Esophagus squamous epithelium (tissue), 4 donors: ENCODE data around the gene CAMK2A.

Experiments used
- POLR2A ChIP-seq, 4 donors: fragments of 450-650 bp; IDR thresholded peaks; one replicate each; pipeline ENCODE4 v1.6.1; 2017; ENCODE audit warnings: antibody characterized with exemption in 4 of 4, mild to moderate bottlenecking in 4 of 4, moderate library complexity in 3 of 4
- TF ChIP-seq, protein P1 (sequence below), 6 experiments: fragments of 450-650 bp in 4 of 6; fragments of 200-600 bp in 2 of 6; sonication (generic) in 2 of 6; IDR thresholded peaks; one replicate each; pipeline ENCODE4 v1.5.1; 2016 to 2019; ENCODE audit warnings: antibody characterized with exemption in 6 of 6, mild to moderate bottlenecking in 4 of 6, moderate library complexity in 4 of 6

DNA sequence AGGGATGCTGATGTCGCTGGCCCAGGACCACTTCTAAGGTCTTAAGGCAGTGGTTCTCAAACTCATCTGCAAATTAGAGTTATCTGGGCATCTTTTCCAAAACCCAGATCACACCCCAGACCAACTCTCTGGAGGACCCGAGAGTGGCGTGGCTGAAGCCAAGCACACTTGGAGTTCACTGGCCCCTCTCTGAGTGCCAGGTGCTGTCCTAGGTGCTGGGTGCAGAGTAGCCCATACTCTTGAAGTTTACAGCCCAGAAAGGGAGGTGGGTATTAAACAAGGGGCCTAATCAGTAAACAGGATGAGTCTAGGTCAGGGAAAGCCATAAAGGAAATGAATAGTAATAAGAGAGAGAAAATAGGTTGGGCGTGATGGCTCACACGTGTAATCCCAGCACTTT, 17.6 kb downstream of the CAMK2A start:
- TF ChIP-seq, protein P1, sequence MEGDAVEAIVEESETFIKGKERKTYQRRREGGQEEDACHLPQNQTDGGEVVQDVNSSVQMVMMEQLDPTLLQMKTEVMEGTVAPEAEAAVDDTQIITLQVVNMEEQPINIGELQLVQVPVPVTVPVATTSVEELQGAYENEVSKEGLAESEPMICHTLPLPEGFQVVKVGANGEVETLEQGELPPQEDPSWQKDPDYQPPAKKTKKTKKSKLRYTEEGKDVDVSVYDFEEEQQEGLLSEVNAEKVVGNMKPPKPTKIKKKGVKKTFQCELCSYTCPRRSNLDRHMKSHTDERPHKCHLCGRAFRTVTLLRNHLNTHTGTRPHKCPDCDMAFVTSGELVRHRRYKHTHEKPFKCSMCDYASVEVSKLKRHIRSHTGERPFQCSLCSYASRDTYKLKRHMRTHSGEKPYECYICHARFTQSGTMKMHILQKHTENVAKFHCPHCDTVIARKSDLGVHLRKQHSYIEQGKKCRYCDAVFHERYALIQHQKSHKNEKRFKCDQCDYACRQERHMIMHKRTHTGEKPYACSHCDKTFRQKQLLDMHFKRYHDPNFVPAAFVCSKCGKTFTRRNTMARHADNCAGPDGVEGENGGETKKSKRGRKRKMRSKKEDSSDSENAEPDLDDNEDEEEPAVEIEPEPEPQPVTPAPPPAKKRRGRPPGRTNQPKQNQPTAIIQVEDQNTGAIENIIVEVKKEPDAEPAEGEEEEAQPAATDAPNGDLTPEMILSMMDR (IDR thresholded peaks at IDR 0.05), result no peak
- no peak for TF ChIP-seq POLR2A (IDR thresholded peaks at IDR 0.05)
